Glomerular visceral epithelial cell (primary cell): ENCODE data around the gene GABARAPL1.
"Not testable (repeated sequence)": the region's sequence is repeated elsewhere in the genome, so short reads cannot be mapped to it uniquely, and the experiment has no call there.

ENCODE experiments used
- DNase-seq: peaks from one replicate; pipeline ENCODE4 v3.0.0-alpha.2; 2016; ENCODE audit errors: extremely low spot score

GABARAPL1 gene

GRCh38 chr12:10212739-10213131, at the start of gene GABARAPL1:
GABARAPL1 (plus strand) TSS chr12:10212877; CDS start chr12:10213130, 253 bp downstream.
- DNase-seq, result peak; percentile 80

- no peak for DNase-seq
These were observed 49.6 kb upstream of the GABARAPL1 start for GRCh38 chr12:10163084-10163483.

GRCh38 chr12:10165421-10165820, 47.3 kb upstream of the GABARAPL1 start:
- no peak for DNase-seq

- DNase-seq, result no peak
These were observed 45.1 kb upstream of the GABARAPL1 start for GRCh38 chr12:10167599-10167998.

- DNase-seq, result no peak
These were observed 43.6 kb upstream of the GABARAPL1 start for GRCh38 chr12:10169104-10169503.

GRCh38 chr12:10170216-10170615, 42.5 kb upstream of the GABARAPL1 start:
- no peak for DNase-seq

- no peak for DNase-seq
These were observed 40.5 kb upstream of the GABARAPL1 start, which contains the start of gene OLR1 for GRCh38 chr12:10171973-10172728. OLR1 (minus strand) TSS chr12:10172132; CDS start chr12:10172077, 55 bp downstream.

- DNase-seq, result no peak
These were observed 37.6 kb upstream of the GABARAPL1 start for GRCh38 chr12:10174986-10175614.

- no peak for DNase-seq
These were observed 36.6 kb upstream of the GABARAPL1 start for GRCh38 chr12:10175846-10176636.

- DNase-seq, result no peak
These were observed 33.9 kb upstream of the GABARAPL1 start, which contains the start of gene TMEM52B for GRCh38 chr12:10178821-10179220. TMEM52B (plus strand) TSS chr12:10179032; CDS start chr12:10179575, 543 bp downstream.

GRCh38 chr12:10179776-10180181, 32.9 kb upstream of the GABARAPL1 start:
- no peak for DNase-seq

- DNase-seq, result no peak
These were observed 30.2 kb upstream of the GABARAPL1 start for GRCh38 chr12:10182354-10183049.

GRCh38 chr12:10184261-10184843, 28.3 kb upstream of the GABARAPL1 start:
- DNase-seq, result no peak

- DNase-seq, result no peak
These were observed 26.4 kb upstream of the GABARAPL1 start for GRCh38 chr12:10186299-10186698.

- not testable (repeated sequence) for DNase-seq
These were observed 25.7 kb upstream of the GABARAPL1 start for GRCh38 chr12:10186958-10187357.

GRCh38 chr12:10189653-10190052, 23.0 kb upstream of the GABARAPL1 start:
- no peak for DNase-seq

- peak; percentile 47 for DNase-seq
These were observed 21.9 kb upstream of the GABARAPL1 start for GRCh38 chr12:10190558-10191388.

- DNase-seq, result peak; percentile 10
These were observed 20.8 kb upstream of the GABARAPL1 start for GRCh38 chr12:10191865-10192264.

GRCh38 chr12:10194160-10194670, 18.5 kb upstream of the GABARAPL1 start:
- peak; percentile 11 for DNase-seq

GRCh38 chr12:10196210-10196609, 16.5 kb upstream of the GABARAPL1 start:
- peak; percentile 59 for DNase-seq
